Kidney (tissue), 14 donors: Measurements from ENCODE around the gene SLC25A21. TPM values are rescaled to one million over a fixed set of nuclear protein-coding genes. Genes with fewer than 3 reads are reported as not detected.
A peak's percentile ranks its signal among the peaks of the same experiment; 100 is the strongest.

Source experiments
- DNase-seq, 5 donors: peaks; one replicate each; pipeline ENCODE4 v3.0.0-alpha.2; 2013 to 2020
- FAIRE-seq: peaks from 2 replicates; lab custom pipeline; 2012; peaks lifted over from hg19 to GRCh38; lab: Jason Lieb, UNC
- H3K27ac ChIP-seq, 2 donors: one replicate each; pipeline ENCODE4 v1.7.0; 2013; ENCODE audit warnings: low read depth in 2 of 2, low read length in 2 of 2, inconsistent platforms in 1 of 2
- H3K27me3 ChIP-seq: one replicate; pipeline ENCODE4 v1.7.1; 2013; ENCODE audit warnings: low read length, inconsistent platforms; ENCODE audit not compliant: control insufficient read depth, insufficient read depth
- H3K36me3 ChIP-seq, 3 donors: one replicate each; pipeline versions ENCODE4 v1.7.0 to v1.7.1; 2013; ENCODE audit warnings: low read length in 3 of 3, control low read depth in 1 of 3, inconsistent platforms in 1 of 3; ENCODE audit not compliant: insufficient read depth in 3 of 3, control insufficient read depth in 2 of 3
- H3K4me1 ChIP-seq, 3 donors: one replicate each; pipeline versions ENCODE4 v1.7.0 to v1.7.1; 2013; ENCODE audit warnings: low read length in 3 of 3, inconsistent platforms in 1 of 3, low read depth in 1 of 3; ENCODE audit not compliant: control insufficient read depth in 2 of 3, insufficient read depth in 2 of 3
- H3K4me3 ChIP-seq, 3 donors: one replicate each; pipeline versions ENCODE4 v1.7.0 to v1.8.1; 2013; ENCODE audit warnings: low read length in 3 of 3, control low read depth in 1 of 3, inconsistent platforms in 1 of 3
- H3K9ac ChIP-seq, 3 donors: one replicate each; pipeline versions ENCODE4 v1.7.0 to v1.7.1; 2013; ENCODE audit warnings: low read length in 3 of 3, control low read depth in 1 of 3, inconsistent platforms in 1 of 3
- H3K9me3 ChIP-seq, 3 donors: one replicate each; pipeline versions ENCODE4 v1.7.0 to v1.7.1; 2013; ENCODE audit warnings: low read length in 3 of 3, control low read depth in 1 of 3, inconsistent platforms in 1 of 3; ENCODE audit not compliant: control insufficient read depth in 2 of 3, insufficient read depth in 1 of 3
- intact Hi-C: fragments of 100-400 bp; cut with DNase I; formaldehyde crosslinking; loops from one replicate; pipeline ENCODE4 v1.11.1; 2022
- polyA plus RNA-seq: library from polyadenylated mRNA; stranded (reverse); fragments of 350-450 nt; fragmentation: Illumina TruSeq; extraction: RNeasy Lipid Tissue Mini Kit (QIAGEN cat#74804); gene quantifications from one replicate; pipeline ENCODE4 v1.2.3, GENCODE V29; 2014; ENCODE audit warnings: low read depth, low replicate concordance; ENCODE audit not compliant: insufficient read depth
- total RNA-seq: library from RNA; stranded (reverse); fragmentation: NEBNext Ultra II Directional; extraction: Animal tissue kit (Norgen Biotek cat#: 25700); gene quantifications from one replicate; pipeline ENCODE4 v1.2.1, GENCODE V29; 2021
- TF ChIP-seq, protein P1 (sequence below): IDR thresholded peaks from 3 replicates; pipeline ENCODE4 v1.5.1; 2012; ENCODE audit warnings: mild to moderate bottlenecking, moderate library complexity, borderline replicate concordance; ENCODE audit not compliant: insufficient read depth; ENCODE audit errors: extremely low read depth
- donor health status: control.
- donor health status: control.
- donor health status: control.
- donor health status: control.
- donor health status: control.
- donor health status: DM: yes; HTN: yes; CAD: no.
- donor health status: Normal renal cell carcinoma (clear cell type).

SLC25A21 gene
- total and polyA plus RNA-seq, 2 donors from 2014 or later: 1.3 to 1.4 TPM

DNA sequence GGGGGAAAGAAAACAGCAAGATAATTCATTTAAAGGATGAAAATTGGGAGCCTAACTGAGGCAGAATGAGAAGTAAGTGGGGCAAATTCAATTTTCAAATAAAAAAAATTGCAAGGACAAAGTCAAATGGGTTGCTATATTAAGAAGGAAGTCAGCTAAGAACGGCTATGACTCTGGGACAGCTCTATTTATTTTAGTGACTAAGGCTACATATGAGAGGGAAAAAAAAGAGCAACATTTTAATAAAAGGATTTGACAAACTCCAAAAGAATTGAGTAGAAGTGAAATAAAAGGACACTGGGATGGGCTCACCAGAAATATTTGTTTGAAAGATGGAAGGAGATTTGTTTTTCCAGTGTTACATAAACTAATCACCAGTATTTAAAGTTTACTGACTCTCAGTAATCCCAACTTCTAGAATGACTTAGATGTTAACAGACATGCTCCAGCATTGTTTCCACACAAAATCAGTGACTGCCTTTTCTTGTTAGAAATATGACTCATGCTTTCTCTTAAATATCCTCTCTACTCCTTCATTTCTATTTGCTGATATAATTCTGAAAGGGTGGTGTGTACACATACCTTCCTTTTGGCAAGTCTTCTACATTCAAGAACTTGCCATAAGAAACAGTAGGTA is 198.5 kb downstream of the SLC25A21 start:
- no peak overlapping the region for H3K9ac ChIP-seq
- no peaks in the 10 kb centered on the region for H3K36me3 ChIP-seq
- DNase-seq (no peak), FAIRE-seq (no peak)
- TF ChIP-seq, protein P1, sequence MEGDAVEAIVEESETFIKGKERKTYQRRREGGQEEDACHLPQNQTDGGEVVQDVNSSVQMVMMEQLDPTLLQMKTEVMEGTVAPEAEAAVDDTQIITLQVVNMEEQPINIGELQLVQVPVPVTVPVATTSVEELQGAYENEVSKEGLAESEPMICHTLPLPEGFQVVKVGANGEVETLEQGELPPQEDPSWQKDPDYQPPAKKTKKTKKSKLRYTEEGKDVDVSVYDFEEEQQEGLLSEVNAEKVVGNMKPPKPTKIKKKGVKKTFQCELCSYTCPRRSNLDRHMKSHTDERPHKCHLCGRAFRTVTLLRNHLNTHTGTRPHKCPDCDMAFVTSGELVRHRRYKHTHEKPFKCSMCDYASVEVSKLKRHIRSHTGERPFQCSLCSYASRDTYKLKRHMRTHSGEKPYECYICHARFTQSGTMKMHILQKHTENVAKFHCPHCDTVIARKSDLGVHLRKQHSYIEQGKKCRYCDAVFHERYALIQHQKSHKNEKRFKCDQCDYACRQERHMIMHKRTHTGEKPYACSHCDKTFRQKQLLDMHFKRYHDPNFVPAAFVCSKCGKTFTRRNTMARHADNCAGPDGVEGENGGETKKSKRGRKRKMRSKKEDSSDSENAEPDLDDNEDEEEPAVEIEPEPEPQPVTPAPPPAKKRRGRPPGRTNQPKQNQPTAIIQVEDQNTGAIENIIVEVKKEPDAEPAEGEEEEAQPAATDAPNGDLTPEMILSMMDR: no peak
- H3K4me1 ChIP-seq: no peaks in the 10 kb centered on the region
- no peaks in the 10 kb centered on the region for H3K27me3 ChIP-seq
- no peaks in the 10 kb centered on the region for H3K9me3 ChIP-seq
- no peak overlapping the region for H3K27ac ChIP-seq
- no peak overlapping the region for H3K4me3 ChIP-seq
- intact Hi-C loops: no loop called here

DNA sequence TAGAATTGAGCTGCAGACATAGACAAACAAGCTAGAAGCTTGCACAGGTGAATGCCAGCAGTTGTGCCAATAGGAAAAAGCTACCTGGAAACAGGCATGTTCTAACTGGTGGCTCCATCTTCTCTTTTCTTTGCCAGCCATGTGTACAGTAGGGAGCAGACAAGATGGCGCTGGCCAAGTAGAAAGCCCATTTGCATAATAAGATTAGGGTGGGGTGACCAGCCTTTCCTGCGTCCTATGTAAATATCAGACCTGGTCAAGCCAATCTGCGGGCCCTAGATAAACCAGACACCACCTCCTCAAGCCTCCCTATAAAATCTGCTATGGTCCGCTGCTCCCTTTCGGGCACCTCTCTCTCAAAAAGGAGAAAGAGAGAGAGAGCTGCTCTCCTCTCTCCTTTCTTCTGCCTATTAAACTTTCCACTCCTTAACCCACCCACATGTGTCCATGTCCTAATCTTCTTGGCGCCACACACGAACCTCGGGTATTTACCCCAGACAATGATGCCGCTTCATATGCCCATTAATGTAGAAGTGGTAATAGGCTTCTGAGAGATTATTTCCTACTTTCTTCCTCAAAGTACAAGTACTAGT is 201.0 kb downstream of the SLC25A21 start:
- H3K36me3 ChIP-seq: no peaks in the 10 kb centered on the region
- H3K27me3 ChIP-seq: no peaks in the 10 kb centered on the region
- no peak overlapping the region for H3K27ac ChIP-seq
- H3K9me3 ChIP-seq: no peaks in the 10 kb centered on the region
- FAIRE-seq: no peak
- intact Hi-C loops: no loop called here
- DNase-seq: no peak
- TF ChIP-seq, protein P1: no peak
- no peaks in the 10 kb centered on the region for H3K4me1 ChIP-seq
- H3K9ac ChIP-seq: no peak overlapping the region
- no peak overlapping the region for H3K4me3 ChIP-seq

DNA sequence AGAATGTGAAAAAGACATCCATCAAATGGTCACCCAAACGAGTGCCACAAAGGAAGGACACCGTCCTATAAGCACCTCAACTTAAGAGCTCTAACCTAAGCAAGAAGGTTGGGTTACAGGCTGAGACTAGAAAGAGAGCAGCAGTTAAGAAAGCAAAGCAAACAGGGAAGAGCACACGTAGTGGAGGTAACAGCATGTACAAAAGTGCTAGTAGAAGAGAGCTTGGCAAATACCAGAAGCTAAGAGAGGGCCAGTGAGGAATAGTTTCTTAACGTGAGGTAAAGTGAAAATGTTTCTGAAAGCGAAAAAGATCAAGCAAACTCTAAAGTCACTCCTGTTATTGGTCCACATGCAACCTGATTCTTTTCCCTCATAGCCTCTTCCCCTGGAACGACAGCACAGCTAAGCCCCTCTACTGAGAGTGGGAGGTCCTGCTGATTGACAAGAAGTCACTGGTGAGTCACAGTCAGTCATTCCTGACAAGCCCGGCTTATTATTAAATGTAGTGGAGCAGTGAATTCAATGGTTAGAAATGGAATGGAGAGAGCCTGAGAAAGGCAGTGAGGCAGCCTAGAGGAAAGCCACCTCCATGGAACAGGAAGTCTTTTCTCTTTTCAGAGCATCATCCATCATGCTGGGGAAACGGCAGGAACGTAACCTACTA is 204.4 kb downstream of the SLC25A21 start:
- Histone ChIP-seq H3K4me1 (no peaks in the 10 kb centered on the region), H3K4me3 (no peak overlapping the region), H3K9me3 (no peaks in the 10 kb centered on the region), H3K27ac (no peak overlapping the region), H3K9ac (no peak overlapping the region), H3K36me3 (no peaks in the 10 kb centered on the region), H3K27me3 (no peaks in the 10 kb centered on the region)
- DNase-seq (peak in 2 of 5 donors; percentile 33 to 34), FAIRE-seq (no peak)
- intact Hi-C loops: no loop called here
- TF ChIP-seq, protein P1: no peak
